HCT116 (cell line): ENCODE results near the gene GLYATL3. TPM values are rescaled to one million over a fixed set of nuclear protein-coding genes. Genes with fewer than 3 reads are reported as not detected.

Source experiments
- ATAC-seq: fragments of 200-7000 bp; cut with Tn5 transposase; 2 replicates; pipeline ENCODE4 v1.9.1; 2020; ENCODE audit warnings: mild to moderate bottlenecking, moderate library complexity
- BruUV-seq: library from RNA; stranded (reverse); fragments of 400-500 nt; replicated peaks from 2 replicates; lab custom pipeline; 2021; lab: Mats Ljungman, UMichigan
- CTCF ChIA-PET: fragments of 300-600 bp; sonication (Branson Sonifier 250); formaldehyde crosslinking; loops from one replicate; lab custom pipeline; 2021; ENCODE audit warnings: antibody characterized with exemption; lab: Charles Lee
- POLR2A ChIA-PET: fragments of 300-600, 350-600 bp; sonication (Branson Sonifier 250); formaldehyde crosslinking; loops from one replicate; lab custom pipeline; 2021; ENCODE audit warnings: antibody characterized with exemption; lab: Charles Lee
- RAD21 ChIA-PET, 2 experiments: fragments of 300-600 bp; sonication (Branson Sonifier 250); formaldehyde crosslinking; loops; one replicate each; lab custom pipeline; 2023; ENCODE audit warnings: low total read pairs in 2 of 2; ENCODE audit not compliant: uncharacterized antibody in 2 of 2, unreplicated experiment in 2 of 2, low non-redundant PET in 1 of 2; lab: Charles Lee
- DNase-seq: peaks from one replicate; pipeline ENCODE4 v3.0.0-alpha.2; 2010; ENCODE audit warnings: low read depth, low spot score
- H2AFZ ChIP-seq: fragments of 200-600 bp; shearing (Covaris generic), sonication (generic); 2 replicates; pipeline ENCODE4 v1.6.1; 2017; ENCODE audit warnings: low read depth, mixed run types, mixed read lengths, antibody characterized with exemption, low read length; ENCODE audit not compliant: poor library complexity, severe bottlenecking
- H3K27ac ChIP-seq: 2 replicates; pipeline ENCODE4 v1.5.1; 2012; ENCODE audit warnings: low read depth, low read length
- H3K27me3 ChIP-seq: fragments of 200-600 bp; sonication (generic); 2 replicates; pipeline ENCODE4 v1.6.1; 2016; ENCODE audit warnings: mixed run types, low read length, mixed read lengths; ENCODE audit not compliant: insufficient read depth
- H3K36me3 ChIP-seq, 2 experiments: fragments of 200-500 bp in 1 of 2; fragments of 200-600 bp in 1 of 2; sonication (Bioruptor generic) in 1 of 2; sonication (generic) in 1 of 2; 2 replicates each; pipeline versions ENCODE4 v1.5.1 to v1.6.1; 2014 to 2016; ENCODE audit warnings: low read length in 2 of 2, inconsistent platforms in 1 of 2, mixed read lengths in 1 of 2, mixed run types in 1 of 2; ENCODE audit not compliant: insufficient read depth in 2 of 2, control insufficient read depth in 1 of 2
- H3K4me1 ChIP-seq, 2 experiments: fragments of 200-600 bp in 1 of 2; sonication (generic) in 1 of 2; 2 replicates each; pipeline versions ENCODE4 v1.5.1 to v1.6.1; 2012 to 2017; ENCODE audit warnings: low read length in 2 of 2, inconsistent platforms in 1 of 2, mild to moderate bottlenecking in 1 of 2, mixed read lengths in 1 of 2, mixed run types in 1 of 2, moderate library complexity in 1 of 2; ENCODE audit not compliant: insufficient read depth in 2 of 2, control insufficient read depth in 1 of 2
- H3K4me2 ChIP-seq: fragments of 200-600 bp; sonication (generic); 2 replicates; pipeline ENCODE4 v1.6.1; 2017; ENCODE audit warnings: mixed run types, low read length, mixed read lengths
- H3K4me3 ChIP-seq, 2 experiments: fragments of 200-600 bp in 1 of 2; sonication (generic) in 1 of 2; replicated peaks in 1 of 2; 2 replicates each; pipeline ENCODE4 v1.5.1; 2011 to 2016; ENCODE audit warnings: low read length in 2 of 2, control low read depth in 1 of 2, low read depth in 1 of 2, mild to moderate bottlenecking in 1 of 2, mixed read lengths in 1 of 2, mixed run types in 1 of 2
- H3K79me2 ChIP-seq: fragments of 200-600 bp; sonication (generic); 2 replicates; pipeline ENCODE4 v1.6.1; 2017; ENCODE audit warnings: mild to moderate bottlenecking, mixed run types, low read length, moderate library complexity, mixed read lengths; ENCODE audit not compliant: insufficient read depth
- H3K9ac ChIP-seq: fragments of 200-600 bp; sonication (generic); 2 replicates; pipeline ENCODE4 v1.6.1; 2016; ENCODE audit warnings: low read length, mixed read lengths
- H3K9me2 ChIP-seq: fragments of 200-600 bp; sonication (generic), shearing (Covaris generic); 2 replicates; pipeline ENCODE4 v1.6.1; 2017; ENCODE audit warnings: mixed run types, mild to moderate bottlenecking, moderate library complexity; ENCODE audit not compliant: insufficient read depth
- H3K9me3 ChIP-seq, 2 experiments: fragments of 200-500 bp in 1 of 2; fragments of 200-600 bp in 1 of 2; sonication (Bioruptor generic) in 1 of 2; sonication (generic) in 1 of 2; 2 replicates each; pipeline ENCODE4 v1.6.1; 2014 to 2017; ENCODE audit warnings: low read length in 2 of 2, mixed read lengths in 2 of 2, inconsistent platforms in 1 of 2, low read depth in 1 of 2, mild to moderate bottlenecking in 1 of 2, mixed run types in 1 of 2, moderate library complexity in 1 of 2; ENCODE audit not compliant: control insufficient read depth in 1 of 2, insufficient read depth in 1 of 2
- H4K20me1 ChIP-seq: fragments of 200-600 bp; sonication (generic), shearing (Covaris generic); 2 replicates; pipeline ENCODE4 v1.6.1; 2017; ENCODE audit warnings: mixed run types, mild to moderate bottlenecking, moderate library complexity; ENCODE audit not compliant: insufficient read depth
- ATF3 ChIP-seq: IDR thresholded peaks from 2 replicates; pipeline ENCODE4 v1.6.1; 2012
- CBX3 ChIP-seq: IDR thresholded peaks from 2 replicates; pipeline ENCODE4 v1.6.1; 2012; ENCODE audit warnings: low read depth
- CEBPB ChIP-seq: IDR thresholded peaks from 2 replicates; pipeline ENCODE4 v1.6.1; 2012; ENCODE audit warnings: low read depth
- CTCF ChIP-seq, 3 experiments: fragments of 200-600 bp in 1 of 3; sonication (generic) in 1 of 3; IDR thresholded peaks in 2 of 3; conservative IDR thresholded peaks in 1 of 3; 2 replicates each; pipeline ENCODE4 v1.5.1; 2012 to 2017; ENCODE audit warnings: low read depth in 2 of 3, low read length in 2 of 3, antibody characterized with exemption in 1 of 3, borderline replicate concordance in 1 of 3, control low read depth in 1 of 3, mild to moderate bottlenecking in 1 of 3, mixed read lengths in 1 of 3, mixed run types in 1 of 3, moderate library complexity in 1 of 3; ENCODE audit not compliant: insufficient read depth in 1 of 3
- ELF1 ChIP-seq: IDR thresholded peaks from 2 replicates; pipeline ENCODE4 v1.6.1; 2012; ENCODE audit warnings: low read depth, borderline replicate concordance
- EZH2 ChIP-seq: fragments of 200-600 bp; sonication (generic); IDR thresholded peaks from 2 replicates; pipeline ENCODE4 v1.6.1; 2017; ENCODE audit warnings: antibody characterized with exemption, mixed run types
- EZH2phosphoT487 ChIP-seq: fragments of 200-600 bp; IDR thresholded peaks from 2 replicates; pipeline ENCODE4 v1.6.1; 2018; ENCODE audit warnings: antibody characterized with exemption, borderline replicate concordance
- FOSL1 ChIP-seq: IDR thresholded peaks from 2 replicates; pipeline ENCODE4 v1.6.1; 2012; ENCODE audit warnings: low read depth
- MAX ChIP-seq: IDR thresholded peaks from 2 replicates; pipeline ENCODE4 v1.6.1; 2012
- POLR2A ChIP-seq: IDR thresholded peaks from 2 replicates; pipeline ENCODE4 v1.7.0; 2011; ENCODE audit warnings: borderline replicate concordance; ENCODE audit not compliant: insufficient read depth, insufficient read length; ENCODE audit errors: extremely low read depth
- POLR2AphosphoS5 ChIP-seq: IDR thresholded peaks from 2 replicates; pipeline ENCODE4 v1.6.1; 2011; ENCODE audit warnings: mild to moderate bottlenecking, low read depth, low read length, moderate library complexity
- RAD21 ChIP-seq: IDR thresholded peaks from 2 replicates; pipeline ENCODE4 v1.6.1; 2012; ENCODE audit warnings: low read depth, mild to moderate bottlenecking
- SIN3A ChIP-seq: IDR thresholded peaks from 2 replicates; pipeline ENCODE4 v1.6.1; 2012; ENCODE audit warnings: low read depth
- SP1 ChIP-seq: IDR thresholded peaks from 2 replicates; pipeline ENCODE4 v1.6.1; 2012; ENCODE audit warnings: low read depth
- SRF ChIP-seq: IDR thresholded peaks from 2 replicates; pipeline ENCODE4 v1.6.1; 2012; ENCODE audit warnings: low read depth
- TCF7L2 ChIP-seq: IDR thresholded peaks from 2 replicates; pipeline ENCODE4 v1.7.0; 2011; ENCODE audit warnings: borderline replicate concordance, inconsistent platforms; ENCODE audit not compliant: insufficient read depth, insufficient read length; ENCODE audit errors: extremely low read depth
- YY1 ChIP-seq: IDR thresholded peaks from 2 replicates; pipeline ENCODE4 v1.6.1; 2011; ENCODE audit warnings: low read length, low read depth, moderate library complexity, mild to moderate bottlenecking; ENCODE audit not compliant: insufficient replicate concordance; ENCODE audit errors: extremely low read depth
- ZBTB33 ChIP-seq: IDR thresholded peaks from 2 replicates; pipeline ENCODE4 v1.6.1; 2011; ENCODE audit warnings: mild to moderate bottlenecking, low read length, moderate library complexity; ENCODE audit not compliant: insufficient replicate concordance; ENCODE audit errors: extremely low read depth
- ZNF274 ChIP-seq: fragments of 200-500 bp; sonication (Bioruptor generic); IDR thresholded peaks from 2 replicates; pipeline ENCODE4 v1.6.1; 2014; ENCODE audit warnings: mild to moderate bottlenecking, low read depth, low read length, inconsistent platforms
- intact Hi-C: fragments of 100-400 bp; cut with micrococcal nuclease; formaldehyde crosslinking; loops from 2 replicates; pipeline ENCODE4 v1.10.0; 2022
- total RNA-seq: library from RNA; stranded (reverse); gene quantifications from one replicate; pipeline ENCODE4 v1.2.1, GENCODE V29; 2021; ENCODE audit not compliant: unreplicated experiment
- TF ChIP-seq, protein P1 (sequence below): IDR thresholded peaks from 2 replicates; pipeline ENCODE4 v1.6.1; 2012; ENCODE audit warnings: low read depth

GLYATL3 gene
- total RNA-seq, 1 experiment from 2014 or later, result not detected

- Histone ChIP-seq H3K9ac (no peak overlapping the region), H3K4me3 (no peak overlapping the region), H3K79me2 (no peaks in the 10 kb centered on the region), H2AFZ (no peak overlapping the region), H3K9me3 (no peaks in the 10 kb centered on the region; a peak in 1 of 4 replicates), H3K27me3 (no peaks in the 10 kb centered on the region), H4K20me1 (no peaks in the 10 kb centered on the region), H3K27ac (no peak overlapping the region), H3K4me1 (no peaks in the 10 kb centered on the region), H3K4me2 (no peak overlapping the region), H3K9me2 (peaks cover 3% of the 10 kb centered on the region; the same call in 1 of the 2 replicates), H3K36me3 (no peaks in the 10 kb centered on the region)
- TF ChIP-seq SP1 (no peak), MAX (no peak), CTCF (IDR thresholded peaks at IDR 0.05 in 2 of 3, conservative IDR thresholded peaks at IDR 0.05 in 1 of 3; ENCODE audit: borderline replicate concordance in 1 of 3, insufficient read depth in 1 of 3, low read depth in 2 of 3, low read length in 2 of 3) (no peak), ELF1 (no peak), POLR2A (no peak), EZH2phosphoT487 (no peak), CEBPB (no peak), ZBTB33 (no peak), SRF (no peak), EZH2 (no peak), RAD21 (no peak), TCF7L2 (no peak), ZNF274 (no peak), CBX3 (no peak), POLR2AphosphoS5 (no peak), ATF3 (no peak), YY1 (no peak), FOSL1 (no peak), SIN3A (no peak)
- TF ChIP-seq, protein P1, sequence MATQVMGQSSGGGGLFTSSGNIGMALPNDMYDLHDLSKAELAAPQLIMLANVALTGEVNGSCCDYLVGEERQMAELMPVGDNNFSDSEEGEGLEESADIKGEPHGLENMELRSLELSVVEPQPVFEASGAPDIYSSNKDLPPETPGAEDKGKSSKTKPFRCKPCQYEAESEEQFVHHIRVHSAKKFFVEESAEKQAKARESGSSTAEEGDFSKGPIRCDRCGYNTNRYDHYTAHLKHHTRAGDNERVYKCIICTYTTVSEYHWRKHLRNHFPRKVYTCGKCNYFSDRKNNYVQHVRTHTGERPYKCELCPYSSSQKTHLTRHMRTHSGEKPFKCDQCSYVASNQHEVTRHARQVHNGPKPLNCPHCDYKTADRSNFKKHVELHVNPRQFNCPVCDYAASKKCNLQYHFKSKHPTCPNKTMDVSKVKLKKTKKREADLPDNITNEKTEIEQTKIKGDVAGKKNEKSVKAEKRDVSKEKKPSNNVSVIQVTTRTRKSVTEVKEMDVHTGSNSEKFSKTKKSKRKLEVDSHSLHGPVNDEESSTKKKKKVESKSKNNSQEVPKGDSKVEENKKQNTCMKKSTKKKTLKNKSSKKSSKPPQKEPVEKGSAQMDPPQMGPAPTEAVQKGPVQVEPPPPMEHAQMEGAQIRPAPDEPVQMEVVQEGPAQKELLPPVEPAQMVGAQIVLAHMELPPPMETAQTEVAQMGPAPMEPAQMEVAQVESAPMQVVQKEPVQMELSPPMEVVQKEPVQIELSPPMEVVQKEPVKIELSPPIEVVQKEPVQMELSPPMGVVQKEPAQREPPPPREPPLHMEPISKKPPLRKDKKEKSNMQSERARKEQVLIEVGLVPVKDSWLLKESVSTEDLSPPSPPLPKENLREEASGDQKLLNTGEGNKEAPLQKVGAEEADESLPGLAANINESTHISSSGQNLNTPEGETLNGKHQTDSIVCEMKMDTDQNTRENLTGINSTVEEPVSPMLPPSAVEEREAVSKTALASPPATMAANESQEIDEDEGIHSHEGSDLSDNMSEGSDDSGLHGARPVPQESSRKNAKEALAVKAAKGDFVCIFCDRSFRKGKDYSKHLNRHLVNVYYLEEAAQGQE, result no peak
- RAD21 ChIA-PET, result no interaction called here
- POLR2A ChIA-PET, result no interaction called here
- CTCF ChIA-PET, result interaction anchor here (2.1 kb wide), 1 partner anchor 25 kb away, joined by 7 read pairs; no protein-coding TSS in a partner anchor
- DNase-seq, result no peak
- intact Hi-C loops, result loop anchor here (5.0 kb wide), 1 partner anchor 314 kb away; no protein-coding TSS in a partner anchor
- BruUV-seq, result no TSS peak
- no peak for ATAC-seq
Observed at GRCh38 chr6:49506569-49507111, 6.9 kb downstream of the GLYATL3 start.
